Body of pancreas (tissue), 4 donors: ENCODE data around the gene FAT2. TPM values are rescaled to one million over a fixed set of nuclear protein-coding genes. Genes with fewer than 3 reads are reported as not detected.
"Not testable (repeated sequence)": the region's sequence is repeated elsewhere in the genome, so short reads cannot be mapped to it uniquely, and the experiment has no call there.

ENCODE experiments used
- ATAC-seq: fragments of 150-250 bp; one replicate; pipeline ENCODE4 v1.9.1; 2016
- DNase-seq, 4 donors: peaks; one replicate each; pipeline ENCODE4 v3.0.0-alpha.2; 2019
- H3K27ac ChIP-seq, 4 donors: fragments of 200-600 bp; sonication (generic); 1 replicate in 3 of 4; 2 replicates in 1 of 4; pipeline versions ENCODE4 v1.5.1 to v1.6.1; 2016 to 2019; ENCODE audit warnings: mild to moderate bottlenecking in 1 of 4, mixed read lengths in 1 of 4, moderate library complexity in 1 of 4
- H3K27me3 ChIP-seq, 2 donors: fragments of 200-600 bp; sonication (generic); one replicate each; pipeline ENCODE4 v1.6.0; 2016; ENCODE audit warnings: mild to moderate bottlenecking in 1 of 2
- H3K36me3 ChIP-seq, 2 donors: fragments of 200-600 bp; sonication (generic); replicated peaks in 1 of 2; 2 replicates each; pipeline ENCODE4 v1.5.1; 2016; ENCODE audit warnings: low read depth in 2 of 2; ENCODE audit not compliant: insufficient read depth in 1 of 2
- H3K4me1 ChIP-seq: fragments of 200-600 bp; sonication (generic); one replicate; pipeline ENCODE4 v1.6.0; 2016
- H3K4me3 ChIP-seq, 2 donors: fragments of 200-600 bp; sonication (generic); 1 replicate in 1 of 2; 2 replicates in 1 of 2; pipeline ENCODE4 v1.5.1; 2016 to 2019
- H3K9me3 ChIP-seq, 3 donors: fragments of 200-600 bp; sonication (generic); 1 replicate in 2 of 3; 2 replicates in 1 of 3; pipeline ENCODE4 v1.5.1; 2016
- CTCF ChIP-seq, 7 experiments: fragments of 450-650 bp in 4 of 7; fragments of 200-600 bp in 3 of 7; sonication (generic) in 3 of 7; IDR thresholded peaks; one replicate each; pipeline ENCODE4 v1.5.1; 2016 to 2019; ENCODE audit warnings: antibody characterized with exemption in 7 of 7
- POLR2A ChIP-seq, 3 donors: fragments of 450-650 bp; IDR thresholded peaks; one replicate each; pipeline ENCODE4 v1.6.1; 2016; ENCODE audit warnings: antibody characterized with exemption in 3 of 3, mild to moderate bottlenecking in 2 of 3
- WGBS, 2 donors: methylation state at CpG; one replicate each; pipeline ENCODE4 v1.1.5; 2017; 5-methylcytosine and 5-hydroxymethylcytosine counted together
- intact Hi-C: fragments of 100-400 bp; cut with DNase I; formaldehyde crosslinking; loops from one replicate; pipeline ENCODE4 v1.15.1; 2023
- total RNA-seq, 2 donors: library from RNA; depleted of rRNA; stranded (reverse); fragments of >200 nt; gene quantifications; one replicate each; pipeline ENCODE4 v1.1.0, GENCODE V29; 2016

The FAT2 gene
- total RNA-seq, 2 donors from 2014 or later = not detected

- no peak for TF ChIP-seq POLR2A (IDR thresholded peaks at IDR 0.05)
- no peak for TF ChIP-seq CTCF (IDR thresholded peaks at IDR 0.05)
- no peak overlapping the region for H3K27ac ChIP-seq
- no peaks in the 10 kb centered on the region for H3K9me3 ChIP-seq
- DNase-seq (no peak), ATAC-seq (no peak)
- H3K36me3 ChIP-seq = no peaks in the 10 kb centered on the region
- 62 to 92% methylated on average over 2 to 6 of the region's 6 CpGs for WGBS, 2 donors
- H3K4me3 ChIP-seq = no peak overlapping the region
- no peaks in the 10 kb centered on the region for H3K27me3 ChIP-seq
- intact Hi-C loops = no loop called here
- no peaks in the 10 kb centered on the region for H3K4me1 ChIP-seq
Measured at GRCh38 chr5:151580858-151581257, 10.3 kb downstream of the FAT2 start.

- intact Hi-C loops = no loop called here
- no peak overlapping the region for H3K27ac ChIP-seq
- no peaks in the 10 kb centered on the region for H3K36me3 ChIP-seq
- 74 to 82% methylated on average over 9 of the region's 9 CpGs for WGBS, 2 donors
- no peak for ATAC-seq
- no peak overlapping the region for H3K4me3 ChIP-seq
- TF ChIP-seq CTCF (IDR thresholded peaks at IDR 0.05) = no peak
- no peak for TF ChIP-seq POLR2A (IDR thresholded peaks at IDR 0.05)
- H3K9me3 ChIP-seq = no peaks in the 10 kb centered on the region
- no peaks in the 10 kb centered on the region for H3K4me1 ChIP-seq
- H3K27me3 ChIP-seq = no peaks in the 10 kb centered on the region
- DNase-seq = no peak
Measured at GRCh38 chr5:151580239-151580638, 10.9 kb downstream of the FAT2 start.

GRCh38 chr5:151579146-151579545, 12.0 kb downstream of the FAT2 start:
- H3K4me1 ChIP-seq, H3K27ac ChIP-seq, ATAC-seq, H3K36me3 ChIP-seq, DNase-seq, intact Hi-C loops, H3K4me3 ChIP-seq, H3K27me3 ChIP-seq, H3K9me3 ChIP-seq: not testable (repeated sequence)
- WGBS, 2 donors = 56 to 64% methylated on average over 1 of the region's 1 CpG

- WGBS, 2 donors = 86 to 91% methylated on average over 6 of the region's 6 CpGs
- DNase-seq (no peak), ATAC-seq (no peak)
- Histone ChIP-seq H3K36me3 (no peaks in the 10 kb centered on the region), H3K27ac (no peak overlapping the region), H3K4me3 (no peak overlapping the region), H3K4me1 (no peaks in the 10 kb centered on the region), H3K9me3 (no peaks in the 10 kb centered on the region), H3K27me3 (no peaks in the 10 kb centered on the region)
- intact Hi-C loops = no loop called here
- no peak for TF ChIP-seq POLR2A (IDR thresholded peaks at IDR 0.05)
- TF ChIP-seq CTCF (IDR thresholded peaks at IDR 0.05) = no peak
Measured at GRCh38 chr5:151578326-151579025, 12.7 kb downstream of the FAT2 start.

GRCh38 chr5:151577566-151577965, 13.6 kb downstream of the FAT2 start:
- Histone ChIP-seq H3K4me1 (no peaks in the 10 kb centered on the region), H3K4me3 (no peak overlapping the region), H3K9me3 (no peaks in the 10 kb centered on the region), H3K27ac (peak overlapping the region in 1 of 4 donors; percentile 23), H3K36me3 (no peaks in the 10 kb centered on the region), H3K27me3 (no peaks in the 10 kb centered on the region)
- intact Hi-C loops = no loop called here
- ATAC-seq (no peak), DNase-seq (peak in 1 of 4 donors; percentile 36)
- 60 to 77% methylated on average over 5 of the region's 5 CpGs for WGBS, 2 donors
- no peak for TF ChIP-seq CTCF (IDR thresholded peaks at IDR 0.05)
- no peak for TF ChIP-seq POLR2A (IDR thresholded peaks at IDR 0.05)
